ENCODE results near the gene CDON.

Gene CDON, protein sequence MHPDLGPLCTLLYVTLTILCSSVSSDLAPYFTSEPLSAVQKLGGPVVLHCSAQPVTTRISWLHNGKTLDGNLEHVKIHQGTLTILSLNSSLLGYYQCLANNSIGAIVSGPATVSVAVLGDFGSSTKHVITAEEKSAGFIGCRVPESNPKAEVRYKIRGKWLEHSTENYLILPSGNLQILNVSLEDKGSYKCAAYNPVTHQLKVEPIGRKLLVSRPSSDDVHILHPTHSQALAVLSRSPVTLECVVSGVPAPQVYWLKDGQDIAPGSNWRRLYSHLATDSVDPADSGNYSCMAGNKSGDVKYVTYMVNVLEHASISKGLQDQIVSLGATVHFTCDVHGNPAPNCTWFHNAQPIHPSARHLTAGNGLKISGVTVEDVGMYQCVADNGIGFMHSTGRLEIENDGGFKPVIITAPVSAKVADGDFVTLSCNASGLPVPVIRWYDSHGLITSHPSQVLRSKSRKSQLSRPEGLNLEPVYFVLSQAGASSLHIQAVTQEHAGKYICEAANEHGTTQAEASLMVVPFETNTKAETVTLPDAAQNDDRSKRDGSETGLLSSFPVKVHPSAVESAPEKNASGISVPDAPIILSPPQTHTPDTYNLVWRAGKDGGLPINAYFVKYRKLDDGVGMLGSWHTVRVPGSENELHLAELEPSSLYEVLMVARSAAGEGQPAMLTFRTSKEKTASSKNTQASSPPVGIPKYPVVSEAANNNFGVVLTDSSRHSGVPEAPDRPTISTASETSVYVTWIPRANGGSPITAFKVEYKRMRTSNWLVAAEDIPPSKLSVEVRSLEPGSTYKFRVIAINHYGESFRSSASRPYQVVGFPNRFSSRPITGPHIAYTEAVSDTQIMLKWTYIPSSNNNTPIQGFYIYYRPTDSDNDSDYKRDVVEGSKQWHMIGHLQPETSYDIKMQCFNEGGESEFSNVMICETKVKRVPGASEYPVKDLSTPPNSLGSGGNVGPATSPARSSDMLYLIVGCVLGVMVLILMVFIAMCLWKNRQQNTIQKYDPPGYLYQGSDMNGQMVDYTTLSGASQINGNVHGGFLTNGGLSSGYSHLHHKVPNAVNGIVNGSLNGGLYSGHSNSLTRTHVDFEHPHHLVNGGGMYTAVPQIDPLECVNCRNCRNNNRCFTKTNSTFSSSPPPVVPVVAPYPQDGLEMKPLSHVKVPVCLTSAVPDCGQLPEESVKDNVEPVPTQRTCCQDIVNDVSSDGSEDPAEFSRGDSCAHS (N-terminal part only)

DNA sequence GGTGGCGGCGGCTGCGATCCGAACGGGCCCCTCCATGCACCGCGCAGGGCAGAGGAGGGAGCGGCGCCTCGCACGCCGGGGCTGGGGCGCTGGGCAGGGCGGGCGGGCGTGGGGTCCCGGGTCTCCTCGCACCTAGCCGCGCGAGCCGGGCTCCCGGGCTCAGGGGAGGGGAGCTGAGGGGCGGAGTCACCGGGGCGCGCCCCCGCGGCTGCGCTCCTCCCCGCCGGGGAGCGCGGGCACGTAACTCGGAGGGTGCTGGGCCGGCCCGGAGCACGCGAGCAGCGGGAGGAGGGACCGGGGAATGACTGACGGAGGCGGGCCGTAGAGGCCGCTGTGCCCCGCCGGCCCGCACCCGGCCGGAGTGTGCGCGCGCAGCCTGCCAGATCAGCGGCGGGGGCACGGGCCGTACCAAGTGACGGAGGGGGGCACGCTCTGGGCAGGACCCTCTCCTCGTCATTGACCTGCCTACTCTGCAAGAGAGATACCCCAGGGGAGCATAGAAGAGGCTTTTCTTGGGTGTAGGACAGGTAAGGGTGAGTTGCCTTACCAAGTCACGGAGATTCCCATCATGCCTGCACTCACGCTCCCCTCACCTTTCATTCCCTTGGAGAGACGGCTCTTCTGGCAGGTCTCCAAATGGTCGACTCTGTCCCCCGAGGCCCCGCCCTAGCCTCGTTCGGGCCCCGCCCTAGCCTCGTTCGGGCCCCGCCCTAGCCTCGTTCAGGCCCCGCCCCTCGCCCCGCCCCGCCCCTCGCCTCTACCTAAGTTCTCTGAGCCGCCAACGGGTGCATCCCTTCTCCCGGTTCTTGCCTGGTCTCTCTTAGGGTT is at the start of gene CDON:
CDON (minus strand) TSS at position 188 of the 828 bp plus-strand sequence. CDS start 39,390 bp downstream, outside the sequence.
- peak in 55 of 56 donors; percentile 25 to 91 (median 82) for DNase-seq

DNA sequence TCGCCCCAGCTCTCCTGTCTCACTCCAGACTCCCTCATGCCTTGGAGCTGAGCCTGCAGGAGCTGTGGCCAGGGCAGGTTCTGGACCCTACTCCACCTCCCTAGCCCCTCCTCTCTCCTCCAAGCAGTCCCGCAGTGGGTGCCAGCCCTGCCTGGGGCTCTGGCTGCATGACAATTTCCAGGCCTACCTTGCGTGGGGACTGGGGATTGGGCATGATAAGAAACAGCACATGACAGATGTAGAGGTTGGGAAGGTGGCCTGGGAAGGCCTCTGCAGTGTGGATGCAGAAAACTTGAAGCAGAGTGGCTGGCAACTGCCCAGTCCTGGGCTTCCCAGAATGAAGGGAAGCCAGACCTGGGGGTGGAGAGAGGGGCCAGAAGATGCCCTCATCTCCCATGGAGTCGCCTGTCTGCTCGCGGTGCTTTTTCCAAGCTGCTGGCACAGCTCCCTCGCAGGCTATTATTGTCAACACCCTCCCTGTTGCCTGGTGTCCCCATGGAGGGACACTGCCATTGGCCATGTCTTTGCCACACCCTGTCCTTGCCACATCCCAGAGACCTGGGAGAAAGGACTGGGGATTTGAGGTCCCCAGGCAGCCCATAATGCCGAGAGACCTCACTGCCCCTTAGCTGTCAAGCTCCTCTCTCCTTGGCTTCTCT is 48.9 kb upstream of the CDON start:
- DNase-seq, result no peak

DNA sequence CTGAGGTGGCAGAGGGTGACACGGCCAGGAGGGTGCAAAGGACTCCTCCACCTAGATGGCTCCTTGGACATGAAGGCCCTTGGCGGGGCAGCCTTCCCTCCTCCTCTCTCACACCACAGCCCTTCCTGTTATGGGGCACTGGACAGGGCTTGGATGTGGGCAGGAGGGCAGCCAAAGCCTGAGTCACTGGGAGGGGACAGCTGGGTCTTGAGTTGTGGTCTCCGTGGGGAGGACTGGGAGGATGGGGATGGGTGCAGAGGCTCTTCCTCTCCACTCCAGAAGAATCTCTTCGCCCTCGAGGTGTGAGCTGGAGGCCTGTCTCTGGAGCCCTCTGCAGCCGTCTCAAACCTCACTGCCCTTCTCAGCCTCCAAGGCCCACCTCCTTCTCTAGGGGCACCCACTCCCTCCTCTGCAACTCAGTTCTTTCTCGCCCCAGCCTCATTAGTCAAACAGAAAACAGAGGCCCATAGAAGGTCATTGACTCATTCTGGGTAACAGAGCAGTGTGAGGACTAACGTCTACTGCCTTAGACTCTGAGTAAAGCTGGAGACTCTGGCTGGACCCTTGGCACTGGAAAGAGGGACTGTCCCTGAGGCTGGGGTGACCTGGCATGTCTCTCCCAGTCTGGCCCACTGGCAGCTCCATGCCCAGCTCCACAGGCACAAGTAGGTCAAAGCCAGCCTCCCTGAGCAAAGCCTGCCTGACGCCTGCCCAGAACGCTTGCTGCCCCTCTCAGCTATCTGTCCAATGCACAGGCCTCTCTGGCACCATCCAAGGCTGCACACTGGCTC is 47.5 kb upstream of the CDON start:
- peak in 14 of 56 donors; percentile 7 to 46 (median 29) for DNase-seq

DNA sequence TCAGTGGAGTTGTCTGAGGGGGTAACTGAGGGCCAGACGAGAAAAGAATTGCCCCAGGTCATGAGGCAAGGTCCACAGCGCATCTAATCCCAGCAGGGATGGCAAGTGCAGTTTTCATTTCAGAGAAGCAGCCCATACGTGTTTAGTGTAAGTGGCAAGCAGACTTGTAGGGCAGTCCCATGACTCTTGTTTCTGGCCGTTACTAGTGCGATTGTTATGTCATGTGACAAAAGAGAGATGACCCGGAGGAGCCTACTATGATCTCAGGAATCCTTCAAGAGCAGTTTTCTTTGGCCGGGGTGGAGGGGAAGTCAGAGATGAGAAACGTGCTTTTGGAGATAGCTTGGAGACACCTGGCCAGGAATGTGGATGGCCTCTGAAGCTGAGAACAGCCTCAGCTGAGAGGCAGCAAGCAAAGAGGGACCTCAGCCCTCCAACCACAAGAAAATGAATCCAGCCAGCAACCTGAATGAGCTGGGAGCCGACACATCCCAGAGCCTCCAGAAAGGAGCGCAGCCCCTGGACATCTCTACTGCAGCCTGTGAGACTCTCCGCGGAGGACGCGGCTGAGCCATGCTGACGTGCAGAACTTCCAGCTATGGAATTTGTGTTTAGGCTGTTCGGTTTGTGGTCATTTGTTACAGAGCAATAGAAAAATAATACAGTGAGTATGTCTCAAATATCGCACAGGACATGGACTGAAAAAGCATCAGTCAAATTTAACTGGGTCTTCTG is 44.1 kb upstream of the CDON start:
- DNase-seq, result no peak

DNA sequence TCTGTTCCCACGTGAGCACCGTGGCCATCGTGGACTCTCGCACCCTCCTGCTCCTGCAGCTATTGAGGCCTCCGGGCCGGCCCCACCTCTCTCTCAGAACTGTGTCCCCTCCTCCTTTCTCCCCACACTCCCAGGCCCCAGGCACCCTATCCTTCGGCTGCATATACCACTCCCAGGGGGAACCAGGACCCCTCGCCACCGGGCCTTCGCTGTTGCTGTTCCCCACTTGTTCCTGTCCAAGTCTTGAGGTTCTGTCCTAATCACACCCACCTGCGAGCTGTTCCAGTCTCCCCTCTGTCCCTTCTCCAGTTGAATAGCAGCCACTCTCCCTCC is 43.0 kb upstream of the CDON start:
- DNase-seq, result no peak

DNA sequence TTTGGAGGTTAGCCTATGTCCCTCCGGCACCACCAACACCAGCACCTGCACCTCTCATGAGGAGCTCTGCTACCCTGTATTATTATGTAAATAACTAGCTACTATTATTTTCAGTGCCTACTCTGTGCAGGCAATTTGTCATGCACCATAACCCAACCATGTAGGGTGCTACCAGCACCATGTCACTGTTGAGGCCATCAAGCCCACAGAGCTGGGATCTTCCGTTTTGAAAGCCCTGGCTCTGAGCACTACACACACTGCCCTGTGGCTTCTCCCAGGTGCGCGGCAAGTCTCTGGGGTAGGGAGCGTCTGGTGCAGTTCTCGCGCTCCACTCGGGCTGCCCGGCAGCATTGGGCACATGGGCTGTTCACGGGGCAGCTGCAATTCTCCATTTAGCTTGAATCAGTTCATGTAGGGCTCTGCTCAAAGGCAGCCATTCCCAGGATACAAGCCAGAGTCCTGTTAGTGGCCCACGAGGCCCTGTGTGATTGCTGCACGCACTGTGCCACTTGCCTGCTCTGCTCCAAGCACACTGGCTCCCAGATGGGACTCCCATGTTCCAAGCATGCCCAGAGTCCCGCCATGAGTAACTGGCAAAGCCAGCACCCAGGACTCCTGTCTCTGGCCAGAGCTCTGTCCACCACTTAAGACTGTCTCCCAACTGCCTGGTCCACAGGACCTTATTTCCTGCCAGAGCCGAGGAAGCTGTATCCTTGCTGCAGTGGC is 42.5 kb upstream of the CDON start:
- DNase-seq, result no peak

DNA sequence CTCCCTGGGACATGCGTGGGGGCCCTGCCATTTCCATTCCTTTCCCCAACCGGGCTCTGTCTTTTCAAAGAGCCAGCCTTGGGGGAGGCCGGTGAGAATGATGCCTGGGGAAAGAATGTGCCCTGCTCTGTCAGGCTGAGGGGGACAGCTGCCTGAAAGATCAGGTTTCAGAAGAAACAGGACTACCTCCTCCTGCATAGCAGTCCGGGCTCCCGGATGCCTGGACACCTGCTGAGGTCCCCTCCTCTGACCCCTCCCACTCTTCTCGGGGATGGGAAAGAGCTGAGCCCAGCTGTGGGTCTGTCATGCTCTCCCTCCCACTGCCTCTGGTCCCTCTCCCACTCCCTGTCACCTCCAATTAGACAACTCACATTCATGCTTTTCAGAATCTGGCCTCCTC is 41.8 kb upstream of the CDON start:
- no peak for DNase-seq

DNA sequence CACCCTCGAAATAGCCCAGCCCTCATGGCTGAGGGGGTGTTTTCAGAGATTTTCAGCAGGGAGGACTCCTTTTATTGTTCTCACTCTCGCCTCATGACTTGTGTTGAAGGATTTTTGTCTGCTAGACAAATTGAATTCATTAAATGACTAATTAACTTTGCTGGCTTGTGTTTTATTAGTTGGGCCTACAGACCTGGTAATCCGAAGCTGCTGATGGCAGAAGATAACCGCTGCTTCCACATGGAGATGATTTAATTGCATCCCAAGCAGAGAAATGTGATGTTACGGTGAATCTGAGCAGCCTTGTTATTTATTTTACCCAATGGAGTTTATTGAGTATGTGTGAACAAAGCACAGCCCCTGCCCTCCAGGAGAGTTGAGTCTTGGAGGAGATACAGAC is 40.5 kb upstream of the CDON start:
- no peak for DNase-seq

DNA sequence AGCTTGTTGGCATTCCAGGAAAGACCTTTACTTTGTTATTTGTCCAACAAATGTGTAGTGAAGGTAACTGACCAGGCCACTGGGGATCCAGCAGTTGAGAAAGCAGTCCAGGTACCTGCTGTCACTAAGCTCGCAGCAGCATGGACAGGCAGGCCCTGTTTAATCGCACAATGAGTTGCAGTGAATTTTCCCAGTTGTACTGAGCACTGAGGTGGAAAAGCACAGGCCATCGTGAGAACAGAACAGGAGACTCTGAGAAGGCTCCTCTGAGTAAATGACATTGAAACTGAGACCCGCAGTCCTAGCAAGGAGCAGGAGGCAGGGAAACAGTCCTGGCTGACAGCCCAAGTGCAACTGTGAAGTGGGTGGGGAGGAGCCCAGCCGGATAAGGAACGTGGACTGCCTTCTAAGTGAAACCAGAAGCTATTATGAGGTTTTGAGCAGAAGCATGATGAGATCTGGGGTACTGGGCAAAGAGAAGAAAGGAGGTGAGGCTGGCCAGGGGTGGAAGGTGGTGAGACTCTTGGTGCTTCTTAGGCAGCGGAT is 39.8 kb upstream of the CDON start:
- DNase-seq, result peak in 4 of 56 donors; percentile 23 to 35 (median 28)

DNA sequence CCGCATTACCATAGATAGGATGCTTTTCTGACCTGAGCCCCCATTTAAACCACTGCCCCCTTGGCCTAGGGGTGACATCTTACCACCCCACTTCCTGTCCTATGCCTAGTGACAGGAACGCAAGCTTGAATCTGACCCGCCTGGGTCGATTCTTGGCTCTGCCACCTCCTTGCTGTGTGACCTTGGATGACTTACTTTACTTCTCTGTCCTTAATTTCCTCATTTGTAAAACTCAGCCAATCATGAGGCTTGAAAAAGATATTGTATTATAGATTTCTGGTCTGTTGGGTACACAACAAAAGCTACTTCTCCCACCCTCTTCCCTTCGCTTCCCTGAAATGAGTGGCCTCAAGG is 39.2 kb upstream of the CDON start:
- no peak for DNase-seq

DNA sequence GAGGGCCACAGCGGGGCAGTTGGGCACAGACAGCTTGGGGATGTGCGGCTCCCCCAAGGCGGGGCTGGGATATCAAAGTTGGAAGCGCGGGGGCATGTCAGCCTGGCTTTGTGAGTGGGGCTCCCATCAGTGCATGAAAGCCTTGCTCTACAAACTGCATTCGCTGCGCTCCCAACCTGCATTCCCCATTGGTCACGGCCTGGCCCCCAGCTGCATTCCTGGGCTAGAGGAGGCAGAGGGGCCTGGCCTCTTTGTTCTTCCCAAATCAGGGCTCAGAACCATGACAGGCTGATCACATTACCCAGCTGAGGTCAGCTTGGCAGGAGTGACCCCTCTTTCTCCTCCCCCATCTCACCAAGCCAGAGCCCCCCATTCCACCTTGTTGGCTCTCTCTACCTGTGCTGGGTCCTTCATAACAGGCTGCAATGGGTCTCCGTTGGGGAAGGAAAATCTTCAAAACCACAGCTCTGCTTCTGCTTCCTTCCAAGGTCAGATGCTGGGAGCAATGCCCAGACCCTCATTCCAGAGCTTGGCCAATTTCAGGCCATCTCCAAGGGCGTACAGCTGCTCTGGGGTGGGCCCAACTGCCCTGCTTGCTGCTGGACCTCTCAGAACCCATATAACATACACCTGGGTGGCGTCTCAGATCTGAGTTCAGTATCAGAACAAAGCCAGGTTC is 38.7 kb upstream of the CDON start:
- no peak for DNase-seq

DNA sequence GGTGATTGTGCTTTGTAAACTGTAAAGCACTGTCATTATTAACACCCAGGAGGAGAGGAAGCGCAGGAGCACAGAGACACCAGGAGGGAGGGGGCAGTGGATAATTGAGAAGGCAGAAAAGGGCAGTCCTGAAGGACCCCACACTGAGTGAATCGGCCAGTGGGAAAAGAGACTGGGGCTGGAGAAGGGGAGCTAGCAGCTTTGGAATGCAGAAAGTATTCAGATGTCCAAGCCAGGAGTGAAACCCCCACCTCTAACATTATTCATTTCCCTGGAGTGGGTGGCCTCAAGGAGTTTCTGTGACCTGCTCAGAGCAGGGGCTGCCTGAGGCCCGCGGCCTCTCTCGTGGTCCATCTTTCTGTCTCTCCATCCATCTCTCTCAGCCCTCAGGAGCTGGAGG is 38.0 kb upstream of the CDON start:
- no peak for DNase-seq

DNA sequence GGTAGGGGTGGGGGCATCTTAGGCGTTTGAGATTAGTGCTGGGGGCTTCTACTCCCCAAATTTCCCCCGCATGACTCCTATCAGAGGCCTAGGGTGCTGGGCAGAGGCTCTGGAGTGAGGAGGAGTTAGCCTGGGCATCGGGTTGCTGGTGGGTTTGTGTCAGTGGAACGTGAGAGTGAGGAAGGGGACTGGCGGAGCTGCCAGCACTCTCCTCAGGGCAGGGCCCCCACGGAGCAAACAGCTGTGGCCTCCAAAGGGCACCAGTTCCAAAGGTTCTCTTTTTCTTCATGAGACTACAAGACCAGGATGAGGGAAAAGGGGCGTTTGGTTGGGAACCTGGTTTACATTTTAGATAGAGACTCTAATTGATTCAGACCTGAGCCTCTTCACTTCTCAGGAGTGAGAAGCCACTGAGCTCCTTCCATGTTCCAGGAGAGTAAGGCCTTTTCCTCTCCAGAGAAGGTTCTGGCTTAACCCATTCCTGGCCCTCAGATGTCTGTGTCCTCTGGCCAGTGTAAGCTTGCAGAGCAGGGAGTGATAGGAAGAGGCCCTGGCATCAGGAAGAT is 35.6 kb upstream of the CDON start:
- DNase-seq, result no peak

DNA sequence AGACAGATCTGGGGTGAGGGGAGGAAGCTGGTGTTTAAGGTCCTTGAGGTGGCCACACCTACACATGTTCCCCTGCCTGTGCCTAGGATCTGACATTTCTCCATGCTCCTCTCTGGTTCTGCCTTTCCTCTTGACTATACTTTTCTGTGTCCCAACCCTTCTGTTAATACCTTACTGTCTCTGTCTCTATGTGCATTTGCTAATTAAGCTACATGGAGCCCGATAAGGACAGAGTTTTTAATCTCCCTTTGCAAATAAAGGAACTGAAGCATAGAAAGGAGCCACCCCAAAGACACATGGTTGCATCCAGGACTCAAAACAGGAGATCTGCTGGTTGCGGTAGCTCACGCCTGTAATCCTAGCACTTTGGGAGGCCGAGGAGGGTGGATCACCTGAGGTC is 33.1 kb upstream of the CDON start:
- DNase-seq, result no peak

DNA sequence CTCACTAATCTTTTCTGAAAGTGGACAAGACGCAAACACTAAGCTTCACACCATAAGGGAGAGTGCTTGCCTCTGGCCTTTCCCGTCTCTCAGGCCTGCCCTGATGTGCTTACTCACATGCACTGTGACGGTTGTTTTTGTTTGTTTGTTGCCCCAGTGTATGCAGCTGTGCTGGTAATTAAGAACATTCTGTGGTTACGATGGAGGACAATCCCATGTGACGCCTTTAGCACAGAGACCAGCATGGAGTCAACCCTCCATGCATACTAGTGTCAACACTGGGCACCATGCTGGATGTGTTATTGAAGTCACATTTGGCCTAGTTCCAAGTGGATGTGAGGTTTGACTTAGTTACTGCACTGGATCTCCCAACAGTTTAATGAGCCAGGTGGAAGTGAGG is 27.8 kb upstream of the CDON start:
- DNase-seq, result no peak

DNA sequence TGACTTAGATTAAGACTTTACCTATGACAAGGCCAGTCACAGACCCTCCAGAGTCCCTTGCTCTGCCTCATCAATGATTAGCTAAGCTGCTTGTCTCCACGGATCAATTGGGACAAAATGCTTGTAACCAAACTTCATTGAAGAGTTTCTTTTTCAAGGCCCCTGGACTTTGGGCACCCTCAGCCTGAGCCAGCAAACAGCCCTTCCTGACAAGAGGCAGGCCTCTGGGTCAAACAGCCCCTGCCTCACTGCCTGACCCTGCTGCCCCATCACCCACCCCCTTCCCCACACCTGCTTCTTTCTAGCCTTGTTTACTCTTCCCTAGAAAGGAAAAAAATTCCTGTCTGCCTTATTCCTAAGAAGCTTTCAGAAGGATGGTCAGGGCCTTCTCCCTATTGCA is 26.3 kb upstream of the CDON start:
- DNase-seq, result no peak

DNA sequence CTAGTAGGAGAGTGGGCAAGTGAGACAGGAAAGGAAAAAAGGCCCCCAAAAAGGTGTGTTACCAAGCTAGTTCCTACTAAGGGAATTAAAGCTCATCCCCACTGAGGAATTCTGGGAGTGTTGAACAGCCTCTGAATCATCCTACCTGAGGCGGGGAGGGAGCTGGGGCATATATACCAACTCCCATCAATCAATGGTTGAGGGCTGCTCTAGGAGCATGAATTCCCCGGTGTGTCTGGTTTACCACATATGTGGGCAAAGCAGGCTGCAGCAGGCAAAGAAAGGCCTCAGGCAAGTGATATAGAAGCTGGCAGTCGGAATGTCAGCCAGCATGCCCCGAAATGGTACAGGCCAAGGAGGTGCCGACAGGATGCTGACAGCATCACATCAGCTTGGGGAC is 23.6 kb upstream of the CDON start:
- DNase-seq, result no peak
